H9 (cell line): ENCODE measurements around the gene GPR153. TPM values are rescaled to one million over a fixed set of nuclear protein-coding genes. Genes with fewer than 3 reads are reported as not detected.

Experiments used
- DNase-seq: peaks from one replicate; pipeline ENCODE4 v3.0.0-alpha.2; 2017
- H2AFZ ChIP-seq: one replicate; pipeline ENCODE4 v1.6.1; 2013; ENCODE audit warnings: mild to moderate bottlenecking, low read length, control low read depth, moderate library complexity
- H2AK5ac ChIP-seq: 2 replicates; pipeline ENCODE4 v1.6.1; 2013; ENCODE audit warnings: low read length, control low read depth, mixed read lengths; ENCODE audit not compliant: insufficient read length
- H2BK120ac ChIP-seq: one replicate; pipeline ENCODE4 v1.6.1; 2013; ENCODE audit warnings: low read depth, mild to moderate bottlenecking, low read length, control low read depth, inconsistent platforms; ENCODE audit not compliant: poor library complexity, severe bottlenecking
- H2BK12ac ChIP-seq: 2 replicates; pipeline ENCODE4 v1.6.1; 2013; ENCODE audit warnings: low read length, control low read depth, mixed read lengths, low read depth; ENCODE audit not compliant: insufficient read length
- H2BK15ac ChIP-seq: 2 replicates; pipeline ENCODE4 v1.6.1; 2013; ENCODE audit warnings: low read depth, low read length, control low read depth
- H2BK20ac ChIP-seq: one replicate; pipeline ENCODE4 v1.6.1; 2013; ENCODE audit warnings: low read depth, mild to moderate bottlenecking, low read length, control low read depth, inconsistent platforms; ENCODE audit not compliant: poor library complexity, severe bottlenecking
- H2BK5ac ChIP-seq: 2 replicates; pipeline ENCODE4 v1.6.1; 2013; ENCODE audit warnings: low read length, control low read depth, mixed read lengths; ENCODE audit not compliant: insufficient read length
- H3K14ac ChIP-seq: 2 replicates; pipeline ENCODE4 v1.6.1; 2013; ENCODE audit warnings: low read length, control low read depth; ENCODE audit not compliant: insufficient read depth
- H3K18ac ChIP-seq: 2 replicates; pipeline ENCODE4 v1.6.1; 2013; ENCODE audit warnings: low read depth, mild to moderate bottlenecking, mixed read lengths, low read length, control low read depth; ENCODE audit not compliant: insufficient read length
- H3K23ac ChIP-seq: 2 replicates; pipeline ENCODE4 v1.6.1; 2013; ENCODE audit warnings: low read length, control low read depth, mixed read lengths, low read depth; ENCODE audit not compliant: insufficient read length
- H3K23me2 ChIP-seq: 2 replicates; pipeline ENCODE4 v1.6.1; 2013; ENCODE audit warnings: low read depth, mild to moderate bottlenecking, mixed read lengths, low read length, control low read depth; ENCODE audit not compliant: insufficient read length, poor library complexity, severe bottlenecking
- H3K27ac ChIP-seq: 2 replicates; pipeline ENCODE4 v1.5.1; 2013; ENCODE audit warnings: low read length, control low read depth, mixed read lengths, low read depth; ENCODE audit not compliant: insufficient read length
- H3K27me3 ChIP-seq: 2 replicates; pipeline ENCODE4 v1.6.1; 2013; ENCODE audit warnings: low read length, control low read depth, inconsistent platforms; ENCODE audit not compliant: insufficient read depth
- H3K4ac ChIP-seq: 2 replicates; pipeline ENCODE4 v1.6.1; 2013; ENCODE audit warnings: low read depth, mild to moderate bottlenecking, control low read depth, inconsistent platforms, low read length, moderate library complexity
- H3K4me1 ChIP-seq: 2 replicates; pipeline ENCODE4 v1.6.1; 2013; ENCODE audit warnings: low read length, control low read depth, inconsistent platforms; ENCODE audit not compliant: insufficient read depth
- H3K4me2 ChIP-seq: 2 replicates; pipeline ENCODE4 v1.6.1; 2013; ENCODE audit warnings: low read length, control low read depth, mixed read lengths; ENCODE audit not compliant: insufficient read length, insufficient read depth
- H3K56ac ChIP-seq: 2 replicates; pipeline ENCODE4 v1.6.1; 2013; ENCODE audit warnings: low read depth, mild to moderate bottlenecking, mixed read lengths, low read length, control low read depth; ENCODE audit not compliant: insufficient read length
- H3K79me1 ChIP-seq: 2 replicates; pipeline ENCODE4 v1.6.1; 2013; ENCODE audit warnings: low read depth, mild to moderate bottlenecking, moderate library complexity, low read length, control low read depth, inconsistent platforms; ENCODE audit not compliant: insufficient read depth, poor library complexity, severe bottlenecking
- H3K79me2 ChIP-seq: 2 replicates; pipeline ENCODE4 v1.6.1; 2013; ENCODE audit warnings: low read length, control low read depth, inconsistent platforms; ENCODE audit not compliant: insufficient read depth
- H3K9ac ChIP-seq: 2 replicates; pipeline ENCODE4 v1.6.1; 2013; ENCODE audit warnings: low read length, control low read depth, mixed read lengths; ENCODE audit not compliant: insufficient read length; ENCODE audit errors: extremely low read depth
- H3K9me3 ChIP-seq: one replicate; pipeline ENCODE4 v1.6.1; 2013; ENCODE audit warnings: low read depth, low read length, inconsistent platforms; ENCODE audit not compliant: control insufficient read depth
- H3T11ph ChIP-seq: one replicate; pipeline ENCODE4 v1.6.1; 2013; ENCODE audit warnings: mild to moderate bottlenecking, low read length, control low read depth, inconsistent platforms
- H4K20me1 ChIP-seq: one replicate; pipeline ENCODE4 v1.6.1; 2013; ENCODE audit not compliant: control insufficient read depth, insufficient read length, insufficient read depth
- H4K5ac ChIP-seq: 2 replicates; pipeline ENCODE4 v1.6.1; 2013; ENCODE audit warnings: low read depth, mild to moderate bottlenecking, mixed read lengths, low read length, control low read depth; ENCODE audit not compliant: insufficient read length
- H4K8ac ChIP-seq: replicated peaks from 2 replicates; pipeline ENCODE4 v1.6.1; 2013; ENCODE audit warnings: low read length, control low read depth, mixed read lengths, low read depth; ENCODE audit not compliant: insufficient read length
- H4K91ac ChIP-seq: 2 replicates; pipeline ENCODE4 v1.6.1; 2013; ENCODE audit warnings: low read depth, mild to moderate bottlenecking, moderate library complexity, mixed read lengths, low read length, control low read depth; ENCODE audit not compliant: insufficient read length
- H3K27ac Mint-ChIP-seq, 3 experiments: 2 replicates in 2 of 3; 3 replicates in 1 of 3; pipeline ENCODE4 v1.8.0; 2020 to 2021; ENCODE audit warnings: mixed read lengths in 3 of 3, mild to moderate bottlenecking in 1 of 3, moderate library complexity in 1 of 3
- H3K27me3 Mint-ChIP-seq: 2 replicates; pipeline ENCODE4 v1.8.0; 2021; ENCODE audit warnings: low read depth, mild to moderate bottlenecking, moderate library complexity, mixed read lengths
- H3K36me3 Mint-ChIP-seq, 3 experiments: 2 replicates in 2 of 3; 3 replicates in 1 of 3; pipeline ENCODE4 v1.8.0; 2020 to 2021; ENCODE audit warnings: low read depth in 3 of 3, mixed read lengths in 3 of 3; ENCODE audit not compliant: insufficient read depth in 1 of 3
- H3K4me1 Mint-ChIP-seq, 2 experiments: 2 replicates each; pipeline ENCODE4 v1.8.0; 2020; ENCODE audit warnings: mixed read lengths in 2 of 2
- H3K4me3 Mint-ChIP-seq, 2 experiments: 2 replicates in 1 of 2; 3 replicates in 1 of 2; pipeline ENCODE4 v1.8.0; 2020 to 2021; ENCODE audit warnings: mild to moderate bottlenecking in 2 of 2, mixed read lengths in 2 of 2, moderate library complexity in 1 of 2
- H3K9me3 Mint-ChIP-seq, 2 experiments: 2 replicates in 1 of 2; 3 replicates in 1 of 2; pipeline ENCODE4 v1.8.0; 2020; ENCODE audit warnings: mild to moderate bottlenecking in 2 of 2, mixed read lengths in 2 of 2, moderate library complexity in 1 of 2
- CTCF ChIP-seq: fragments of 200-600 bp; sonication (generic); conservative IDR thresholded peaks from 3 replicates; pipeline ENCODE4 v1.8.0; 2021; ENCODE audit warnings: antibody characterized with exemption, mild to moderate bottlenecking
- WGBS: extraction: QIAGEN DNeasy Blood & Tissue Kit; methylation state at CpG from one replicate; pipeline ENCODE4 v1.1.7; 2013; ENCODE audit warnings: missing lambda C conversion rate, low lambda C conversion rate, mixed read lengths; ENCODE audit not compliant: insufficient read length; ENCODE audit errors: extremely low coverage; 5-methylcytosine and 5-hydroxymethylcytosine counted together
- total RNA-seq: library from RNA; stranded (reverse); gene quantifications from 2 replicates; pipeline ENCODE4 v1.2.1, GENCODE V29; 2021

The GPR153 gene
- total RNA-seq, 1 experiment from 2014 or later, result 8.9 TPM

GRCh38 chr1:6281511-6282402 lies 20.9 kb upstream of the GPR153 start:
- no peak overlapping the region; a peak in 1 of 5 replicates for H3K4me3 Mint-ChIP-seq
- no peaks in the 10 kb centered on the region for H3K23me2 ChIP-seq
- no peak overlapping the region for H4K5ac ChIP-seq
- no peak overlapping the region for H3K27ac ChIP-seq
- H2BK12ac ChIP-seq, result no peak overlapping the region
- no peak overlapping the region for H3K9ac ChIP-seq
- no peak overlapping the region for H3K18ac ChIP-seq
- H3K14ac ChIP-seq, result no peak overlapping the region
- no peak for TF ChIP-seq CTCF
- H3K4me2 ChIP-seq, result no peak overlapping the region
- peaks cover 3% of the 10 kb centered on the region for H4K20me1 ChIP-seq
- H3K4me1 ChIP-seq, result no peaks in the 10 kb centered on the region
- no peak for DNase-seq
- no peak overlapping the region for H3T11ph ChIP-seq
- peak overlapping the region in 1 of 3 experiments; percentile 75; a peak in 1 of 7 replicates for H3K27ac Mint-ChIP-seq
- H2AK5ac ChIP-seq, result no peak overlapping the region
- H2AFZ ChIP-seq, result no peak overlapping the region
- H2BK15ac ChIP-seq, result no peak overlapping the region
- H3K56ac ChIP-seq, result no peak overlapping the region
- H2BK5ac ChIP-seq, result no peak overlapping the region
- no peaks in the 10 kb centered on the region for H3K9me3 Mint-ChIP-seq
- H3K9me3 ChIP-seq, result no peaks in the 10 kb centered on the region
- H2BK120ac ChIP-seq, result no peak overlapping the region
- no peak overlapping the region for H2BK20ac ChIP-seq
- peaks cover 4 to 18% of the 10 kb centered on the region in 2 experiments; a peak in 2 of 4 replicates for H3K4me1 Mint-ChIP-seq
- no peaks in the 10 kb centered on the region for H3K79me1 ChIP-seq
- peaks cover 5 to 10% (median 7%) of the 10 kb centered on the region in 3 experiments; a peak in 4 of 7 replicates for H3K36me3 Mint-ChIP-seq
- no peaks in the 10 kb centered on the region for H3K27me3 Mint-ChIP-seq
- H4K91ac ChIP-seq, result no peak overlapping the region
- H3K23ac ChIP-seq, result no peak overlapping the region
- no peak overlapping the region for H3K4ac ChIP-seq
- H3K79me2 ChIP-seq, result no peaks in the 10 kb centered on the region
- no CpG with 5 or more reads among the region's 19 CpGs for WGBS
- H4K8ac ChIP-seq, result no peak overlapping the region
- H3K27me3 ChIP-seq, result no peaks in the 10 kb centered on the region
